HepG2 (cell line): ENCODE data around the gene TLDC2. TPM values are rescaled to one million over a fixed set of nuclear protein-coding genes. Genes with fewer than 3 reads are reported as not detected.

Experiments
- CBX2 ChIP-seq, 2 experiments: fragments of 200-600 bp in 1 of 2; sonication (generic); formaldehyde crosslinking in 1 of 2; IDR thresholded peaks; 2 replicates each; pipeline versions ENCODE4 v1.7.0 to v1.8.1; 2018 to 2022; ENCODE audit warnings: low read depth in 2 of 2, low read length in 1 of 2, mild to moderate bottlenecking in 1 of 2, missing genetic modification reagents in 1 of 2
- HES4 ChIP-seq: sonication (generic); formaldehyde crosslinking; IDR thresholded peaks from 2 replicates; pipeline ENCODE4 v1.9.0; 2021; ENCODE audit warnings: mild to moderate bottlenecking, missing genetic modification reagents, borderline replicate concordance
- KAT2B ChIP-seq: fragments of 150-350 bp; IDR thresholded peaks from 2 replicates; pipeline ENCODE4 v1.6.1; 2014; ENCODE audit warnings: low read depth, low read length, borderline replicate concordance
- NFYC ChIP-seq: IDR thresholded peaks from 2 replicates; pipeline ENCODE4 v1.6.1; 2016; ENCODE audit warnings: missing genetic modification reagents, missing compliant biosample characterization
- SALL2 ChIP-seq: sonication (generic); formaldehyde crosslinking; IDR thresholded peaks from 2 replicates; pipeline ENCODE4 v1.8.1; 2023; ENCODE audit warnings: mild to moderate bottlenecking, missing genetic modification reagents, inconsistent platforms
- SIX4 ChIP-seq: sonication (generic); formaldehyde crosslinking; IDR thresholded peaks from 2 replicates; pipeline ENCODE4 v1.4.0; 2020; ENCODE audit warnings: missing genetic modification reagents
- SMYD3 ChIP-seq: sonication (generic); formaldehyde crosslinking; IDR thresholded peaks from 2 replicates; pipeline ENCODE4 v1.8.1; 2023; ENCODE audit warnings: mild to moderate bottlenecking, missing genetic modification reagents
- SOX6 ChIP-seq, 2 experiments: fragments of 450-650 bp in 1 of 2; sonication (generic) in 1 of 2; formaldehyde crosslinking in 1 of 2; IDR thresholded peaks; 2 replicates each; pipeline versions ENCODE4 v1.4.0 to v1.6.1; 2017 to 2020; ENCODE audit warnings: antibody characterized with exemption in 1 of 2, mild to moderate bottlenecking in 1 of 2, missing genetic modification reagents in 1 of 2
- TAF1 ChIP-seq: sonication (generic); formaldehyde crosslinking; IDR thresholded peaks from 2 replicates; pipeline ENCODE4 v1.4.0; 2020; ENCODE audit warnings: missing genetic modification reagents
- TCF12 ChIP-seq, 2 experiments: fragments of 450-650 bp in 1 of 2; sonication (generic) in 1 of 2; formaldehyde crosslinking in 1 of 2; IDR thresholded peaks; 2 replicates each; pipeline versions ENCODE4 v1.6.1 to v1.8.0; 2017 to 2022; ENCODE audit warnings: antibody characterized with exemption in 1 of 2, mild to moderate bottlenecking in 1 of 2, missing genetic modification reagents in 1 of 2, moderate library complexity in 1 of 2
- TP53 ChIP-seq: sonication (generic); formaldehyde crosslinking; conservative IDR thresholded peaks from 2 replicates; pipeline ENCODE4 v1.4.0; 2020; ENCODE audit warnings: missing genetic modification reagents
- TSC22D2 ChIP-seq: sonication (generic); formaldehyde crosslinking; IDR thresholded peaks from 2 replicates; pipeline ENCODE4 v1.5.1; 2020; ENCODE audit warnings: missing genetic modification reagents, mild to moderate bottlenecking, borderline replicate concordance
- WIZ ChIP-seq: sonication (generic); formaldehyde crosslinking; IDR thresholded peaks from 2 replicates; pipeline ENCODE4 v1.5.1; 2020; ENCODE audit warnings: mild to moderate bottlenecking, missing genetic modification reagents
- ZFP82 ChIP-seq: sonication (generic); formaldehyde crosslinking; IDR thresholded peaks from 2 replicates; pipeline ENCODE4 v1.5.1; 2020; ENCODE audit warnings: mild to moderate bottlenecking, missing genetic modification reagents, borderline replicate concordance
- ZNF331 ChIP-seq: sonication (generic); formaldehyde crosslinking; IDR thresholded peaks from 2 replicates; pipeline ENCODE4 v1.4.0; 2020; ENCODE audit warnings: missing genetic modification reagents
- ZNF430 ChIP-seq: sonication (generic); formaldehyde crosslinking; IDR thresholded peaks from 2 replicates; pipeline ENCODE4 v1.9.0; 2021; ENCODE audit warnings: mild to moderate bottlenecking, missing genetic modification reagents
- ZNF451 ChIP-seq: sonication (generic); formaldehyde crosslinking; IDR thresholded peaks from 2 replicates; pipeline ENCODE4 v1.5.0; 2020; ENCODE audit warnings: mild to moderate bottlenecking, missing genetic modification reagents
- ZNF749 ChIP-seq: sonication (generic); formaldehyde crosslinking; IDR thresholded peaks from 2 replicates; pipeline ENCODE4 v1.8.0; 2022; ENCODE audit warnings: mild to moderate bottlenecking, missing genetic modification reagents, moderate library complexity, borderline replicate concordance
- ZNF761 ChIP-seq: sonication (generic); formaldehyde crosslinking; conservative IDR thresholded peaks from 2 replicates; pipeline ENCODE4 v1.4.0; 2020; ENCODE audit warnings: mild to moderate bottlenecking, missing genetic modification reagents
- ZNF776 ChIP-seq: sonication (generic); formaldehyde crosslinking; IDR thresholded peaks from 2 replicates; pipeline ENCODE4 v1.4.0; 2020; ENCODE audit warnings: mild to moderate bottlenecking, missing genetic modification reagents
- polyA plus RNA-seq, 8 experiments: library from polyadenylated mRNA; depleted of rRNA in 3 of 8; stranded (reverse) in 7 of 8; unstranded in 1 of 8; fragments of >200 nt; fragmentation: Illumina TruSeq in 4 of 8; extraction: Trizol in 4 of 8; gene quantifications; 2 replicates each; pipeline versions ENCODE4 v1.2.1 to v1.2.3, GENCODE V29; 2011 to 2016; ENCODE audit warnings: low read depth in 4 of 8, missing spikeins in 1 of 8, mixed read lengths in 1 of 8; ENCODE audit not compliant: insufficient read depth in 1 of 8
- total RNA-seq, 5 experiments: library from RNA; depleted of rRNA; stranded (reverse); fragments of >200 nt; fragmentation: Illumina TruSeq; extraction: Trizol; gene quantifications; 2 replicates each; pipeline ENCODE4 v1.2.3, GENCODE V29; 2016; ENCODE audit warnings: low read depth in 1 of 5
- TF ChIP-seq, protein P1 (sequence below): sonication (generic); formaldehyde crosslinking; IDR thresholded peaks from 2 replicates; pipeline ENCODE4 v1.5.1; 2020; ENCODE audit warnings: mild to moderate bottlenecking, missing genetic modification reagents, moderate library complexity
- TF ChIP-seq, protein P2 (sequence below): sonication (generic); formaldehyde crosslinking; IDR thresholded peaks from 2 replicates; pipeline ENCODE4 v1.5.0; 2020; ENCODE audit warnings: missing genetic modification reagents
- TF ChIP-seq, protein P3 (sequence below): sonication (generic); formaldehyde crosslinking; IDR thresholded peaks from 2 replicates; pipeline ENCODE4 v1.4.0; 2020; ENCODE audit warnings: low read depth, missing genetic modification reagents

Gene TLDC2
- total and polyA plus RNA-seq, 2 of the 13 experiments (the other 11 are each of a cell fraction or from before 2014, with no cell fraction given): 1.5 to 1.6 TPM

- TF ChIP-seq TSC22D2: peak; percentile 83; the same call in 1 of the 2 replicates
- peak; percentile 91 for TF ChIP-seq WIZ (CRISPR knock-in tag)
- TF ChIP-seq CBX2 (IDR thresholded peaks at IDR 0.05; ENCODE audit: low read depth, low read length): no peak
- TF ChIP-seq CBX2 (CRISPR knock-in tag; IDR thresholded peaks at IDR 0.05; ENCODE audit: low read depth): no peak
- no peak for TF ChIP-seq TCF12 (IDR thresholded peaks at IDR 0.05)
- TF ChIP-seq TCF12 (CRISPR knock-in tag; IDR thresholded peaks at IDR 0.05): peak; percentile 74; the same call in 1 of the 2 replicates
- no peak for TF ChIP-seq ZNF761 (CRISPR knock-in tag)
- TF ChIP-seq HES4: no peak; the same call in 1 of the 2 replicates
- TF ChIP-seq SALL2 (CRISPR knock-in tag): peak; percentile 54; the same call in 1 of the 2 replicates
- TF ChIP-seq SOX6 (IDR thresholded peaks at IDR 0.05): no peak
- TF ChIP-seq SOX6 (CRISPR knock-in tag; IDR thresholded peaks at IDR 0.05): 0 out of 2 replicates have a peak, but pooled peaks have one; percentile 64
- TF ChIP-seq SIX4: peak; percentile 88
- TF ChIP-seq ZNF776 (CRISPR knock-in tag): 0 out of 2 replicates have a peak, but pooled peaks have one; percentile 54
- no peak for TF ChIP-seq ZNF749 (CRISPR knock-in tag)
- peak; percentile 75 for TF ChIP-seq ZNF331
- no peak for TF ChIP-seq NFYC
- TF ChIP-seq, protein P1, sequence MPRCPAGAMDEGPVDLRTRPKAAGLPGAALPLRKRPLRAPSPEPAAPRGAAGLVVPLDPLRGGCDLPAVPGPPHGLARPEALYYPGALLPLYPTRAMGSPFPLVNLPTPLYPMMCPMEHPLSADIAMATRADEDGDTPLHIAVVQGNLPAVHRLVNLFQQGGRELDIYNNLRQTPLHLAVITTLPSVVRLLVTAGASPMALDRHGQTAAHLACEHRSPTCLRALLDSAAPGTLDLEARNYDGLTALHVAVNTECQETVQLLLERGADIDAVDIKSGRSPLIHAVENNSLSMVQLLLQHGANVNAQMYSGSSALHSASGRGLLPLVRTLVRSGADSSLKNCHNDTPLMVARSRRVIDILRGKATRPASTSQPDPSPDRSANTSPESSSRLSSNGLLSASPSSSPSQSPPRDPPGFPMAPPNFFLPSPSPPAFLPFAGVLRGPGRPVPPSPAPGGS (CRISPR knock-in tag): no peak
- TF ChIP-seq KAT2B: no peak
- no peak; the same call in 1 of the 2 replicates for TF ChIP-seq TAF1
- TF ChIP-seq, protein P2, sequence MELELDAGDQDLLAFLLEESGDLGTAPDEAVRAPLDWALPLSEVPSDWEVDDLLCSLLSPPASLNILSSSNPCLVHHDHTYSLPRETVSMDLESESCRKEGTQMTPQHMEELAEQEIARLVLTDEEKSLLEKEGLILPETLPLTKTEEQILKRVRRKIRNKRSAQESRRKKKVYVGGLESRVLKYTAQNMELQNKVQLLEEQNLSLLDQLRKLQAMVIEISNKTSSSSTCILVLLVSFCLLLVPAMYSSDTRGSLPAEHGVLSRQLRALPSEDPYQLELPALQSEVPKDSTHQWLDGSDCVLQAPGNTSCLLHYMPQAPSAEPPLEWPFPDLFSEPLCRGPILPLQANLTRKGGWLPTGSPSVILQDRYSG (CRISPR knock-in tag): no peak
- TF ChIP-seq, protein P3, sequence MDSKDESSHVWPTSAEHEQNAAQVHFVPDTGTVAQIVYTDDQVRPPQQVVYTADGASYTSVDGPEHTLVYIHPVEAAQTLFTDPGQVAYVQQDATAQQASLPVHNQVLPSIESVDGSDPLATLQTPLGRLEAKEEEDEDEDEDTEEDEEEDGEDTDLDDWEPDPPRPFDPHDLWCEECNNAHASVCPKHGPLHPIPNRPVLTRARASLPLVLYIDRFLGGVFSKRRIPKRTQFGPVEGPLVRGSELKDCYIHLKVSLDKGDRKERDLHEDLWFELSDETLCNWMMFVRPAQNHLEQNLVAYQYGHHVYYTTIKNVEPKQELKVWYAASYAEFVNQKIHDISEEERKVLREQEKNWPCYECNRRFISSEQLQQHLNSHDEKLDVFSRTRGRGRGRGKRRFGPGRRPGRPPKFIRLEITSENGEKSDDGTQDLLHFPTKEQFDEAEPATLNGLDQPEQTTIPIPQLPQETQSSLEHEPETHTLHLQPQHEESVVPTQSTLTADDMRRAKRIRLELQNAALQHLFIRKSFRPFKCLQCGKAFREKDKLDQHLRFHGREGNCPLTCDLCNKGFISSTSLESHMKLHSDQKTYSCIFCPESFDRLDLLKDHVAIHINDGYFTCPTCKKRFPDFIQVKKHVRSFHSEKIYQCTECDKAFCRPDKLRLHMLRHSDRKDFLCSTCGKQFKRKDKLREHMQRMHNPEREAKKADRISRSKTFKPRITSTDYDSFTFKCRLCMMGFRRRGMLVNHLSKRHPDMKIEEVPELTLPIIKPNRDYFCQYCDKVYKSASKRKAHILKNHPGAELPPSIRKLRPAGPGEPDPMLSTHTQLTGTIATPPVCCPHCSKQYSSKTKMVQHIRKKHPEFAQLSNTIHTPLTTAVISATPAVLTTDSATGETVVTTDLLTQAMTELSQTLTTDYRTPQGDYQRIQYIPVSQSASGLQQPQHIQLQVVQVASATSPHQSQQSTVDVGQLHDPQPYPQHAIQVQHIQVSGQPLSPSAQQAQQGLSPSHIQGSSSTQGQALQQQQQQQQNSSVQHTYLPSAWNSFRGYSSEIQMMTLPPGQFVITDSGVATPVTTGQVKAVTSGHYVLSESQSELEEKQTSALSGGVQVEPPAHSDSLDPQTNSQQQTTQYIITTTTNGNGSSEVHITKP (CRISPR knock-in tag): no peak
- no peak for TF ChIP-seq ZFP82 (CRISPR knock-in tag)
- TF ChIP-seq ZNF430 (CRISPR knock-in tag): peak; percentile 69; the same call in 1 of the 2 replicates
- no peak for TF ChIP-seq ZNF451 (CRISPR knock-in tag)
- TF ChIP-seq SMYD3 (CRISPR knock-in tag): no peak; the same call in 1 of the 2 replicates
- no peak for TF ChIP-seq TP53 (CRISPR knock-in tag)
These were observed 11.2 kb downstream of the TLDC2 start (continued) for GRCh38 chr20:36886859-36887751.
